Endothelial cell of umbilical vein (primary cell): Measurements from ENCODE around the gene ARID5A. TPM values are rescaled to one million over a fixed set of nuclear protein-coding genes. Genes with fewer than 3 reads are reported as not detected.

Experiments
- BruUV-seq: library from RNA; stranded (reverse); fragments of 400-500 nt; replicated peaks from 2 replicates; lab custom pipeline; 2021; lab: Mats Ljungman, UMichigan
- CTCF ChIA-PET: fragments of 300-600, 350-600 bp; sonication (Branson Sonifier 250); formaldehyde crosslinking; loops from one replicate; lab custom pipeline; 2021; ENCODE audit warnings: antibody characterized with exemption, inconsistent platforms; lab: Charles Lee
- POLR2A ChIA-PET: fragments of 300-600, 350-600 bp; sonication (Branson Sonifier 250); formaldehyde crosslinking; loops from one replicate; lab custom pipeline; 2021; ENCODE audit warnings: antibody characterized with exemption, inconsistent platforms; lab: Charles Lee
- DNase-seq: peaks from one replicate; pipeline ENCODE4 v3.0.0-alpha.2; 2011; ENCODE audit warnings: low read depth, low spot score
- FAIRE-seq: peaks from 2 replicates; lab custom pipeline; 2011; peaks lifted over from hg19 to GRCh38; lab: Jason Lieb, UNC
- H2AFZ ChIP-seq: 2 replicates; pipeline ENCODE4 v1.6.0; 2012; ENCODE audit warnings: low read depth, low read length, control low read depth, inconsistent platforms
- H3K27ac ChIP-seq: 2 replicates; pipeline ENCODE4 v1.5.1; 2011; ENCODE audit warnings: low read depth, mild to moderate bottlenecking, control low read depth, low read length, moderate library complexity; ENCODE audit not compliant: insufficient read depth
- H3K27me3 ChIP-seq, 2 experiments: 2 replicates each; pipeline versions ENCODE4 v1.6.0 to v1.6.1; 2011; ENCODE audit warnings: low read length in 2 of 2, mixed read lengths in 1 of 2; ENCODE audit not compliant: control insufficient read depth in 2 of 2, insufficient read depth in 2 of 2
- H3K36me3 ChIP-seq, 2 experiments: 2 replicates in 1 of 2; 3 replicates in 1 of 2; pipeline ENCODE4 v1.5.1; 2011; ENCODE audit warnings: low read length in 2 of 2, mild to moderate bottlenecking in 1 of 2, moderate library complexity in 1 of 2; ENCODE audit not compliant: control insufficient read depth in 2 of 2, insufficient read depth in 2 of 2; ENCODE audit errors: extremely low read depth in 1 of 2
- H3K4me1 ChIP-seq: 3 replicates; pipeline ENCODE4 v1.5.1; 2011; ENCODE audit warnings: mild to moderate bottlenecking, low read length; ENCODE audit not compliant: control insufficient read depth, insufficient read depth; ENCODE audit errors: extremely low read depth
- H3K4me2 ChIP-seq: 2 replicates; pipeline ENCODE4 v1.6.1; 2011; ENCODE audit warnings: low read length, control low read depth, mixed read lengths; ENCODE audit not compliant: insufficient read depth
- H3K4me3 ChIP-seq, 3 experiments: fragments of 200-600 bp in 1 of 3; sonication (generic), shearing (Covaris generic) in 1 of 3; replicated peaks in 1 of 3; 2 replicates each; pipeline ENCODE4 v1.5.1; 2011 to 2016; ENCODE audit warnings: control low read depth in 3 of 3, low read length in 3 of 3, mild to moderate bottlenecking in 2 of 3, inconsistent platforms in 1 of 3, low read depth in 1 of 3, moderate library complexity in 1 of 3; ENCODE audit not compliant: insufficient read depth in 1 of 3
- H3K79me2 ChIP-seq: 2 replicates; pipeline ENCODE4 v1.6.0; 2012; ENCODE audit warnings: low read length, inconsistent platforms; ENCODE audit not compliant: control insufficient read depth, insufficient read depth
- H3K9ac ChIP-seq: replicated peaks from 2 replicates; pipeline ENCODE3; 2011; ENCODE audit warnings: low read length, control low read depth; ENCODE audit not compliant: insufficient read depth; ENCODE audit errors: extremely low read depth
- H3K9me1 ChIP-seq: replicated peaks from 3 replicates; pipeline ENCODE4 v1.6.0; 2011; ENCODE audit warnings: mild to moderate bottlenecking, low read length; ENCODE audit not compliant: control insufficient read depth, insufficient read depth; ENCODE audit errors: extremely low read depth
- H3K9me3 ChIP-seq: replicated peaks from 2 replicates; pipeline ENCODE4 v1.5.1; 2012; ENCODE audit warnings: low read length, inconsistent platforms; ENCODE audit not compliant: control insufficient read depth, insufficient read depth
- H4K20me1 ChIP-seq: replicated peaks from 2 replicates; pipeline ENCODE3; 2011; ENCODE audit warnings: mild to moderate bottlenecking, low read length; ENCODE audit not compliant: control insufficient read depth, insufficient read depth; ENCODE audit errors: extremely low read depth
- CTCF ChIP-seq, 2 donors: IDR thresholded peaks; 1 replicate in 1 of 2; 2 replicates in 1 of 2; pipeline ENCODE4 v1.5.1; 2011; ENCODE audit warnings: low read length in 2 of 2, mild to moderate bottlenecking in 2 of 2, moderate library complexity in 2 of 2, control low read depth in 1 of 2, inconsistent platforms in 1 of 2, low read depth in 1 of 2; ENCODE audit not compliant: insufficient read depth in 1 of 2; ENCODE audit errors: extremely low read depth in 1 of 2
- EZH2 ChIP-seq: IDR thresholded peaks from 2 replicates; pipeline ENCODE4 v1.6.1; 2012; ENCODE audit warnings: borderline replicate concordance, low read depth, mild to moderate bottlenecking, moderate library complexity, low read length, inconsistent platforms; ENCODE audit not compliant: severe bottlenecking
- FOS ChIP-seq: IDR thresholded peaks from 2 replicates; pipeline ENCODE4 v1.6.1; 2011; ENCODE audit warnings: mild to moderate bottlenecking, low read length, moderate library complexity, borderline replicate concordance; ENCODE audit not compliant: insufficient read depth
- GATA2 ChIP-seq: IDR thresholded peaks from 2 replicates; pipeline ENCODE4 v1.7.0; 2011; ENCODE audit warnings: low read depth, mild to moderate bottlenecking, moderate library complexity, mixed read lengths, low read length; ENCODE audit not compliant: insufficient read length, insufficient read depth
- JUN ChIP-seq: IDR thresholded peaks from 2 replicates; pipeline ENCODE4 v1.6.1; 2011; ENCODE audit warnings: borderline replicate concordance, low read depth; ENCODE audit not compliant: insufficient read length, insufficient read depth
- MAX ChIP-seq: IDR thresholded peaks from 2 replicates; pipeline ENCODE4 v1.6.1; 2011; ENCODE audit not compliant: insufficient read depth, insufficient read length
- POLR2AphosphoS5 ChIP-seq: IDR thresholded peaks from 2 replicates; pipeline ENCODE4 v1.6.1; 2012; ENCODE audit warnings: low read depth, mild to moderate bottlenecking, control low read depth, low read length, moderate library complexity; ENCODE audit not compliant: insufficient read depth
- dilution Hi-C: fragments of 300-500 bp; cut with MboI; formaldehyde crosslinking; loops from one replicate; pipeline ENCODE4 v1.15.0; 2019; ENCODE audit warnings: low sequenced_read_pairs; ENCODE audit not compliant: extremely low pct_ligation_motif_present
- intact Hi-C: fragments of 100-400 bp; cut with micrococcal nuclease; formaldehyde crosslinking; loops from one replicate; pipeline ENCODE4 v1.10.0; 2022
- polyA plus RNA-seq, 4 experiments: library from polyadenylated mRNA; depleted of rRNA in 3 of 4; stranded (reverse) in 3 of 4; unstranded in 1 of 4; fragments of >200 nt; gene quantifications; 2 replicates each; pipeline versions ENCODE4 v1.2.1 to v1.2.3, GENCODE V29; 2011 to 2012; ENCODE audit warnings: missing spikeins in 1 of 4
- total RNA-seq: library from RNA; stranded (reverse); gene quantifications from 2 replicates; pipeline ENCODE4 v1.2.3, GENCODE V29; 2021

ARID5A gene
- total and polyA plus RNA-seq, 2 donors (not counting 3 experiments of a cell fraction or from before 2014, with no cell fraction given) = 18.0 to 24.7 TPM

- TF ChIP-seq CTCF (IDR thresholded peaks at IDR 0.05; ENCODE audit: extremely low read depth in 1 of 2, insufficient read depth in 1 of 2, low read depth in 1 of 2, low read length in 2 of 2) (no peak), MAX (no peak), EZH2 (no peak), GATA2 (no peak), JUN (no peak), POLR2AphosphoS5 (no peak), FOS (no peak)
- BruUV-seq = no TSS peak
- CTCF ChIA-PET = interaction anchor here (11.6 kb wide), 1 partner anchor 95 kb away, joined by 451 read pairs; no protein-coding TSS in a partner anchor
- Histone ChIP-seq H3K27ac (no peak overlapping the region), H3K9ac (no peak overlapping the region), H4K20me1 (no peaks in the 10 kb centered on the region), H2AFZ (no peak overlapping the region), H3K4me1 (no peaks in the 10 kb centered on the region), H3K4me2 (no peak overlapping the region), H3K4me3 (no peak overlapping the region), H3K9me3 (no peaks in the 10 kb centered on the region), H3K36me3 (no peaks in the 10 kb centered on the region), H3K27me3 (peaks cover 23 to 24% of the 10 kb centered on the region in 2 experiments), H3K79me2 (no peaks in the 10 kb centered on the region), H3K9me1 (no peaks in the 10 kb centered on the region)
- intact Hi-C loops (loop anchor here (10.0 kb wide), 1 partner anchor 299 kb away; the partner anchor contains the start of gene STARD7), dilution Hi-C loops (no loop called here)
- FAIRE-seq (no peak), DNase-seq (no peak)
- POLR2A ChIA-PET = interaction anchor here (0.6 kb wide), 1 partner anchor 282 kb away, joined by 4 read pairs; no protein-coding TSS in a partner anchor
Measured at GRCh38 chr2:96503637-96504243, 32.8 kb upstream of the ARID5A start.
